ENCODE measurements around the gene AADACL2. TPM values are rescaled to one million over a fixed set of nuclear protein-coding genes. Genes with fewer than 3 reads are reported as not detected.

AADACL2 gene
- polyA plus RNA-seq, 1 of the 3 experiments (the other 2 are of a cell fraction), result not detected

DNA sequence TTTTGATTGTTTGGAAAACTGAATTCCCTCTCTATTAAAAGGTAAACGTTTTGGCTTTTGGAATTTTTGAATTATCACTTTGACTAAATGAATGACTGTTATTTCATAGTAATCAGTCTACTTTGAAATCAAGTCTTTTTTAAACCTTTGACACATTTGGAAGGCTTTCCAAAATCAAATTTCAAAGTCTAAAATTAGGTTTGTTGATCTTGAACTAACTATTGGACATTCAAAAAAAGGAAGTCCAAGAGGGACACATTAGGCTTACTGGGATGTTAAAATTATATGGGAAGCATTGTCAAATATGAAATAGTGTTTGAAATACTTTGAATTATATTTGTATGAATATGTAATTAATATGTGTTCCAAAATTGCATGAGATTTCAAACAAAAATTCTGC is 45.2 kb upstream of the AADACL2 start:
- H3K9me3 ChIP-seq, result no peaks in the 10 kb centered on the region
- H3K9me2 ChIP-seq, result no peaks in the 10 kb centered on the region
- TF ChIP-seq GABPA (IDR thresholded peaks at IDR 0.05; ENCODE audit: low read depth), result no peak
- no peak for TF ChIP-seq FOXM1 (IDR thresholded peaks at IDR 0.05; ENCODE audit: low read depth)
- TF ChIP-seq SIN3A (IDR thresholded peaks at IDR 0.05; ENCODE audit: borderline replicate concordance, low read depth, low read length), result no peak
- no peak for TF ChIP-seq TEAD4 (IDR thresholded peaks at IDR 0.05; ENCODE audit: borderline replicate concordance, insufficient read depth)
- TF ChIP-seq MXI1 (IDR thresholded peaks at IDR 0.05; ENCODE audit: low read depth, low read length), result no peak
- no peak for TF ChIP-seq EP300 (IDR thresholded peaks at IDR 0.05; ENCODE audit: borderline replicate concordance in 1 of 2, low read depth in 1 of 2, low read length in 1 of 2)
- no peak for TF ChIP-seq POLR2AphosphoS5 (IDR thresholded peaks at IDR 0.05; ENCODE audit: low read depth, low read length)
- TF ChIP-seq MAX (IDR thresholded peaks at IDR 0.05; ENCODE audit: low read depth), result no peak
- TF ChIP-seq, protein P1, sequence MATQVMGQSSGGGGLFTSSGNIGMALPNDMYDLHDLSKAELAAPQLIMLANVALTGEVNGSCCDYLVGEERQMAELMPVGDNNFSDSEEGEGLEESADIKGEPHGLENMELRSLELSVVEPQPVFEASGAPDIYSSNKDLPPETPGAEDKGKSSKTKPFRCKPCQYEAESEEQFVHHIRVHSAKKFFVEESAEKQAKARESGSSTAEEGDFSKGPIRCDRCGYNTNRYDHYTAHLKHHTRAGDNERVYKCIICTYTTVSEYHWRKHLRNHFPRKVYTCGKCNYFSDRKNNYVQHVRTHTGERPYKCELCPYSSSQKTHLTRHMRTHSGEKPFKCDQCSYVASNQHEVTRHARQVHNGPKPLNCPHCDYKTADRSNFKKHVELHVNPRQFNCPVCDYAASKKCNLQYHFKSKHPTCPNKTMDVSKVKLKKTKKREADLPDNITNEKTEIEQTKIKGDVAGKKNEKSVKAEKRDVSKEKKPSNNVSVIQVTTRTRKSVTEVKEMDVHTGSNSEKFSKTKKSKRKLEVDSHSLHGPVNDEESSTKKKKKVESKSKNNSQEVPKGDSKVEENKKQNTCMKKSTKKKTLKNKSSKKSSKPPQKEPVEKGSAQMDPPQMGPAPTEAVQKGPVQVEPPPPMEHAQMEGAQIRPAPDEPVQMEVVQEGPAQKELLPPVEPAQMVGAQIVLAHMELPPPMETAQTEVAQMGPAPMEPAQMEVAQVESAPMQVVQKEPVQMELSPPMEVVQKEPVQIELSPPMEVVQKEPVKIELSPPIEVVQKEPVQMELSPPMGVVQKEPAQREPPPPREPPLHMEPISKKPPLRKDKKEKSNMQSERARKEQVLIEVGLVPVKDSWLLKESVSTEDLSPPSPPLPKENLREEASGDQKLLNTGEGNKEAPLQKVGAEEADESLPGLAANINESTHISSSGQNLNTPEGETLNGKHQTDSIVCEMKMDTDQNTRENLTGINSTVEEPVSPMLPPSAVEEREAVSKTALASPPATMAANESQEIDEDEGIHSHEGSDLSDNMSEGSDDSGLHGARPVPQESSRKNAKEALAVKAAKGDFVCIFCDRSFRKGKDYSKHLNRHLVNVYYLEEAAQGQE (IDR thresholded peaks at IDR 0.05; ENCODE audit: low read depth, low read length), result no peak
- TF ChIP-seq USF2 (IDR thresholded peaks at IDR 0.05; ENCODE audit: borderline replicate concordance, low read depth, low read length), result no peak
- TF ChIP-seq FOXJ3 (CRISPR knock-in tag; IDR thresholded peaks at IDR 0.05), result no peak
- H3K27me3 ChIP-seq (ENCODE audit: insufficient read depth), result no peaks in the 10 kb centered on the region
- WGBS (ENCODE audit: low lambda C conversion rate), result 5% methylated on average over 1 of the region's 1 CpG
- H3K4me1 ChIP-seq (ENCODE audit: control insufficient read depth in 1 of 2, insufficient read depth in 2 of 2, low read depth in 1 of 2, low read length in 1 of 2), result no peaks in the 10 kb centered on the region
- H3K4me3 ChIP-seq (ENCODE audit: low read depth in 2 of 2, low read length in 1 of 2), result no peak overlapping the region
- DNase-seq, result no peak
- no peak overlapping the region for H2AFZ ChIP-seq (ENCODE audit: low read depth)
- no peak overlapping the region for H3K4me2 ChIP-seq
- CTCF ChIA-PET, result no interaction called here
- H3F3A ChIP-seq (replicated peaks; ENCODE audit: insufficient read depth), result no peaks in the 10 kb centered on the region
- H3K9ac ChIP-seq, result no peak overlapping the region
- POLR2A ChIA-PET, result no interaction called here
- no peak overlapping the region for H3K27ac ChIP-seq (ENCODE audit: low read depth in 2 of 2, low read length in 1 of 2)
- no peaks in the 10 kb centered on the region for H3K79me2 ChIP-seq (ENCODE audit: insufficient read depth)
- H3K36me3 ChIP-seq (replicated peaks in 1 of 2; ENCODE audit: control insufficient read depth in 1 of 2, insufficient read depth in 2 of 2, low read length in 1 of 2), result no peaks in the 10 kb centered on the region
- H4K20me1 ChIP-seq (ENCODE audit: insufficient read depth), result no peaks in the 10 kb centered on the region

GRCh38 chr3:151690645-151691044 is 43.1 kb upstream of the AADACL2 start:
- peaks cover 4% of the 10 kb centered on the region for H3F3A ChIP-seq (replicated peaks; ENCODE audit: insufficient read depth)
- CTCF ChIA-PET, result no interaction called here
- TF ChIP-seq FOXM1 (IDR thresholded peaks at IDR 0.05; ENCODE audit: low read depth) (no peak), USF1 (IDR thresholded peaks at IDR 0.05; ENCODE audit: borderline replicate concordance, low read depth) (no peak), CHD2 (IDR thresholded peaks at IDR 0.05; ENCODE audit: low read length, partially characterized antibody) (no peak), POLR2AphosphoS5 (IDR thresholded peaks at IDR 0.05; ENCODE audit: low read depth, low read length) (no peak), USF2 (IDR thresholded peaks at IDR 0.05; ENCODE audit: borderline replicate concordance, low read depth, low read length) (no peak), GABPA (IDR thresholded peaks at IDR 0.05; ENCODE audit: low read depth) (no peak), SIN3A (IDR thresholded peaks at IDR 0.05; ENCODE audit: borderline replicate concordance, low read depth, low read length) (no peak), EP300 (IDR thresholded peaks at IDR 0.05; ENCODE audit: borderline replicate concordance in 1 of 2, low read depth in 1 of 2, low read length in 1 of 2) (no peak)
- TF ChIP-seq, protein P1 (IDR thresholded peaks at IDR 0.05; ENCODE audit: low read depth, low read length), result no peak

More at GRCh38 chr3:151690645-151691044, 43.1 kb upstream of the AADACL2 start:
- 27% methylated on average over 1 of the region's 1 CpG for WGBS (ENCODE audit: low lambda C conversion rate)
- Histone ChIP-seq H3K9me3 (no peaks in the 10 kb centered on the region), H3K79me2 (ENCODE audit: insufficient read depth) (no peaks in the 10 kb centered on the region), H4K20me1 (ENCODE audit: insufficient read depth) (no peaks in the 10 kb centered on the region), H3K27ac (ENCODE audit: low read depth in 2 of 2, low read length in 1 of 2) (no peak overlapping the region), H3K27me3 (ENCODE audit: insufficient read depth) (no peaks in the 10 kb centered on the region), H3K4me1 (ENCODE audit: control insufficient read depth in 1 of 2, insufficient read depth in 2 of 2, low read depth in 1 of 2, low read length in 1 of 2) (no peaks in the 10 kb centered on the region), H3K9ac (no peak overlapping the region), H2AFZ (ENCODE audit: low read depth) (no peak overlapping the region), H3K4me2 (no peak overlapping the region), H3K4me3 (ENCODE audit: low read depth in 2 of 2, low read length in 1 of 2) (no peak overlapping the region), H3K9me2 (no peaks in the 10 kb centered on the region), H3K36me3 (replicated peaks in 1 of 2; ENCODE audit: control insufficient read depth in 1 of 2, insufficient read depth in 2 of 2, low read length in 1 of 2) (peaks cover 0 to 4% of the 10 kb centered on the region in 2 experiments)
- no peak for DNase-seq
- POLR2A ChIA-PET, result no interaction called here
